ENCODE measurements around the gene GNA15.

GNA15 gene

GRCh38 chr19:3121821-3122511 is 13.9 kb upstream of the GNA15 start:
- DNase-seq, result no peak

- no peak for DNase-seq
Observed at GRCh38 chr19:3122512-3122870, 13.3 kb upstream of the GNA15 start.

GRCh38 chr19:3123088-3123721 is 12.6 kb upstream of the GNA15 start:
- DNase-seq, result no peak

GRCh38 chr19:3123956-3124355 is 11.9 kb upstream of the GNA15 start:
- no peak for DNase-seq

DNA sequence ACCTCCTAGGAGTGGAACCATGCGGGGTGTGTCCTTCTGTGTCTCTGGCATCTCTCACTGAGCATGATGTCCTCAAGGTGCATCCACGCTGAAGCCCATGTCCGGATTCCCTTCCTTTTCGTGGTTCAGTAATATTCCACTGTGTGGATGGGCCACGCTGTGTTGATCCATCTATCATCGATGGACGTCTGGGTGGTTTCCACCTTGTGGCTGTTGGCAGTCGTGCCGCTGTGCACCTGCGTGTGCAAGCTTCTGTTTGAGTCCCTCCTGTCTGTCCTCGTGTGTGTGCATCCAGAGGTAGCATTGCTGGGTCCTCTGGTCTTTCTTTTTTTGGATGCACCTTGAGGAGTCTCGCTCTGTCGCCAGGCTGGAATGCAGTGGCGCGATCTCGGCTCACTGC is 11.2 kb upstream of the GNA15 start:
- DNase-seq, result no peak

- peak; percentile 49 for DNase-seq
Observed at GRCh38 chr19:3125900-3126524, 9.8 kb upstream of the GNA15 start.

DNA sequence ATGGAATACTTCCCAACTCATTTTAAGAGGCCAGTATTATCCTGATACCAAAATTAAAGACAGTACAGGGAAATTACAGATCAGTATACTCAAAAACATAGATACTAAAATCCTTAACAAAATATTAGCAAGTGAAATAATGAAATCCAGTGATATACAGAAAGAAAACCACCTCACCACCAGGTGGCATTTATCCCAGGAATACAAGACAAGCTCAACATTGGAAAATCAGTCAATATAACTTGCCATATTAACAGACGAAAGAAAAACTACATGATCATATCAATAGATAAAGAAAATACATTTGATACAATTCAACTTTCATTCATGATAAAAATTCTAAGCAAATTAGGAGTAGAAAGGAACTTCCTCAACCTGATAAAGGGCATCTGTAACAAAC is 6.7 kb upstream of the GNA15 start:
- peak; percentile 18 for DNase-seq

GRCh38 chr19:3131168-3131567 is 4.7 kb upstream of the GNA15 start:
- no peak for DNase-seq

- peak; percentile 83 for DNase-seq
Observed at GRCh38 chr19:3132971-3133792, 2.7 kb upstream of the GNA15 start.

- DNase-seq, result no peak
Observed at GRCh38 chr19:3133793-3134116, 2.1 kb upstream of the GNA15 start.

DNA sequence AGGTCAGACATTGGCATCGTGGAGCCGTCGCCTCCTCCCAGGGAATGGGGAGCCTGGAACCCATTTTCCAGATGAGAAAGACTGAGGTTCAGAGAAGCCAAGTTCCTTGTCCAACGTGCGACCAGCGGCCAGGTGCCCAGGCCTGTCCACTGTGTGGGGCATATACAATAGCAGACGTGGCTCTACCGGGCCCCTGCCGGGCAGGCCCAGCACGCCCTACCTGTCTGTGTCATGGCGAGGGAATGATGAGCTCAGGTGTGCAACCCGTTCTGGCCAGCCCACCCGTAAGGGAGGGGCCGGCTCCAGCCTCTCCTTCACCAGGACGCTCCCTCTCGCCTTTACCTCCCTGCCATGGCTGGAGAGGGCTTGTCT is 837 bp downstream of the GNA15 start:
- no peak for DNase-seq

DNA sequence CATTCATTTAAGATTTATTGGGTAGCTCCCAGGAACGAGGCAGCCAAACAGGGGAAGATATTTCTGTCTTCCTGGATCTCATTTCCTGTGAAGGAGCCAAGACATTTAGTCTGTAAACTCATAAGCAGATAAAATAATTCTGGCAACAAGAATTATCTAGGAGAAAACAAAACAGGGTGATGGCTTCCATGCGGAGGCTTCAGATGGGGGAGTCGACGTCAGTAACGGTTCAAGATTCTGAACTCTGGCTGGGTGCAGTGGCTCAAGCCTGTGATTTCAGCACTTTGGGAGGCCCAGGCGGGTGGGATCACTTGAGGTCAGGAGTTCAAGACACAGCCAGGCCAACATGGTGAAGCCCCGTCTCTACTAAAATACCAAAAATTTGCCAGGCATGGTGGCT is 1.3 kb downstream of the GNA15 start:
- DNase-seq, result no peak

- no peak for DNase-seq
Observed at GRCh38 chr19:3138268-3138667, 2.4 kb downstream of the GNA15 start.

DNA sequence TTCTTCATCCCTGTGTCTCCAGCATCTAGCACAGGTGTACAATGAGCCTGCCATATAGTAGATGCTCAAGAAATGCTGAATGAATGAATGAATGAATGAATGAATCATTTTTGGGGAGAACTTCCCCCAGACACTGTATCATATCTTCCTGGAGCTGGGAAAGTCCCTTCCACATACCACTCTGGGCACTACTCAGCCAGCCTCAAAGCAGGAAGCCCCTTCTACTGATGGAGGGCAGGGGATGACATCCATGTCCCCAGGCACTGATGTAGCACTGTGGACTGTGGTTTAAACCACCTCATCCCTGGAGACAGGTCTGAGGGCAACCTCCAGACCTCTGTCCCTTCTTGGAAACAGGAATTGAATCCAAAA is 4.8 kb downstream of the GNA15 start:
- no peak for DNase-seq

- no peak for DNase-seq
Observed at GRCh38 chr19:3142292-3142670, 6.4 kb downstream of the GNA15 start.

DNA sequence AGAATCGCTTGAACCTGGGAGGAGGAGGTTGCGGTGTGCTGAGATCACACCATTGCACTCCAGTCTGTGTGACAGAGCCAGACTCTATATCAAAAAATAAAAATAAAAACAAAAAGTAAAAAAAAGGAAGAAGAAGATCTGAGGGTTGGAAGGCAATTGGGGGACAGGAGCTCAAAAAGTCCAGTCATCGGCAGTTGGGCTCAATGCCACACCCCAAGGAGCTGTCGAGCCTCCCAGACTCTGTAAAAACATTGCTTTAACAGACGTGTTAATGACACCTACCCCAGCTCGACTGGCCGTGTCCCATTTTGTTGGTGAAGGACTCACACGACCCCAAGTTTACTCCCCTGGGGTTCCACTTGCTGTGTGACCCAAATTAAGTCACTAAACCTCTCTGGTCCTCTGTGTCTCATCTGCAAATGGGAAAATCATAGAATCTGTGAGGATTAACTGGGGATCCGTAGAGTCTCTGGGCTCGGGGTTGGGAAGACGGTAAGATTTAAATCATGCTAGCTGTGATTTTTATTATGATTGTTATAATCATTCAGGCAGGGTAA is 7.0 kb downstream of the GNA15 start:
- DNase-seq, result no peak

DNA sequence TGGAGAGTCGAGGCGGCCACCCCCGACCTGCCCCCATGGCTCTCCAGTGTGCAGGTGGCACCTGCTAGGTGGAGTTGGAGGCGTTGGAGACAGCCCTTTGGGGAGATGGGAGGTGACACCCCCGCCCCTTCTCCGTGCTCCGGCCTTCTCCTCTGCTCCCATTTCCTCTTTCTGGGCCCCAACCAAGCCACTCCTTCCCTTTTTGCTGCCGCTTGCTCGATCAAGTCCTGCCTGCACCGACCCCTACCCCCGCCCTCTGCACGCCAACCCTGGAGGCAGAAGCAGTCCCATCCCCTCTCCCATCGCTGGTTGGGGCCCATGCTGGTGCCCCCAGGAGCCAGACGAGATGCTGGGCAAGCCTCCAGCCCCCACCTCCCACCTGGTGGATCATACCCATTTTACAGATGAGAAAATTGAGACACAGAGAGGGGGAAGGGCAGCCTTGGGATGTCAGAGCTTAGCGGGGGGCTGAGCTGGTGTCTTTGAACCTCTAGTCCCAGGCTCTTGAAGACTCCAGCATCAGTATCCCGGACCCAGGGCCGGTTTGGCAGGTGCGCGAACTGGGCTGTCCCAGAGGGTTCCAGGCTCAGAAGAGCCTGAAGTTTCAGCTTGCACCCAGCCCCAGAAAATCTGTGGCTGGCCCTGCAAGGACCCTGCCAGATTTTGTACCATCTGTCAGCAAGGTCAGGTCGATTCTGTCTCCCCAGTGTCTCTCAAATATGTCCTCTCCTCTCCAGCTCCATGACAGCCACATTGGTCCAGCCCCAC is 10.3 kb downstream of the GNA15 start:
- no peak for DNase-seq

- DNase-seq, result no peak
Observed at GRCh38 chr19:3146677-3147100, 10.9 kb downstream of the GNA15 start.

- DNase-seq, result no peak
Observed at GRCh38 chr19:3148503-3148902, 12.7 kb downstream of the GNA15 start.

DNA sequence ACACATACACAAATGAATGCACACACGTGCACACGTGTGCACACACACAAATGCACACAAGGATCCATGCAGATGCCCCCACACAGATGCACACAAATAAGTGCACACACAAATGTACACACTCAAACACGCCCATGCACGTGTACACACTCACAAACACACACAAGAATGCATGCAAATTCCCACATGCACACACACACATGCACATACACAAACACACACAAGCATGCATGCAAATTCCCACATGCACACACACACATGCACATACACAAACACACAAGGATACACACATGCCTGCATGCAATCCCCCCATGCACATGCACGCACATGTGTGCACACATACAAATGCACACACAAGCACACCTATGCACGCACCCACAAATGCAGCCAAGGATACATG is 13.3 kb downstream of the GNA15 start:
- DNase-seq, result no peak

- DNase-seq, result no peak
Observed at GRCh38 chr19:3149526-3150505, 14.0 kb downstream of the GNA15 start.
